Measurements from ENCODE around the gene GAN.
"Not testable (repeated sequence)": the region's sequence is repeated elsewhere in the genome, so short reads cannot be mapped to it uniquely, and the experiment has no call there.

Gene GAN

DNA sequence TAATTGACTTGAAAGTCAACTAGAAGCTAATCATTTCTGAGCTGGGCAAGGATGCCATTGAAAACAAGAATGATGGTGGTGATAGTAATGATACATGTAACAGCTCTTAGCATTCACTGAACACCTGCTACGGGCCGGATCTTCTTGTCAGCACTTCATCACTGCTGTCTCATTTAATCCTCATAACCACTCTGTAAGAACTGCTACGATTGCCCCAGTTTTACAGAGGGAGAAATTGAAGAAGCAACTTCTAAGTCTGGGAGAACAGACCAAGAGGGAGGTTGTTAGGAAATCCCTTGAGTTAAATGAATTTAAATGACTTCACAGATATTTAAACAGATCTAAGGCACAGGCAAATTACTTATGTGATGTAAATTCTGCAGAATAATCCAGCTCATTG lies 7.0 kb upstream of the GAN start:
- in situ Hi-C loops (cut with MboI; ENCODE audit: low sequenced_read_pairs): no loop called here

GRCh38 chr16:81310045-81310644 lies 4.6 kb upstream of the GAN start:
- in situ Hi-C loops (cut with MboI; ENCODE audit: low sequenced_read_pairs): no loop called here

- in situ Hi-C loops (cut with MboI; ENCODE audit: low sequenced_read_pairs): no loop called here
These were observed 3.0 kb upstream of the GAN start for GRCh38 chr16:81311762-81312161.

DNA sequence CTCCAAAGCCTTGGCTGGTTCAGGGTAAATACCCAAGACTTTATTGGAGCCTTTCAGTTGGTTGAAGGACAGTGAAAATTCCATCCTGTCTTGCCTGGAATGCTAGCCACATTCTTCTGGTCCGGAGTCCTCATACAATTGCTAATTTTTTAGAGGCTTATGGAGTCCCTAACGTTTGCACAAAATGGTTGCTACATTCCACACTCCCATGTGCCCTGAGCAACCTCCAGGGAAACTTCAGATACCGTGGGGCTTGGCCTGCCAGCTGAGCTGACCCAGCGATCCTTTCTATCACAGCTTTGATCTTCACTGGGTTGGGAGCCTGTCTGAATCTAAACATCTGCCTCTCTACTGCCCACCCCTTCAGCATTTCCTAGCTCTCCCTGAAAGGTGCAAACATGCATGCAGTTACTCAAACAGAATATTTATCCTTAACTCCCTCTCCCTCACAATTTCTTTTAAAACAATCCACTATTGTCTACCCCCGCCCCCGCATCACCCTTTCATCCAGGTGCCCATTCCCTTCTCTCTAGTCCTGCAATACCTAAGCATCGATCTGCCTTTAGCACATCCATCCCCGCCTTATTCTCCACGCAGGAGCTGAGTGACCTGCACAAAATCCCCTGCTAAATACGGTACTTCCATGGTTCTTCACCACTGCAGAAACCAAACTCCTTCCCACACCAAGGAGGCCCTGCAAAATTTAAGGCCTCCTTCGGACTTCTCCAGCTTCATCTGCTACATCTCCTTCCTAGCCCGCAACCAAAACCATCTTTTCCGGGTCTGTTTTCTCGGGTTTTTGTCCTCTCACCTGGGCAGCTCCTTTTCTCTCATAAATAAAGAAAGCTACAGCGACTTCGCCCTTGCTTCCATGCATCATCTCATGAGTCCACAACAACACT lies 810 bp upstream of the GAN start:
- in situ Hi-C loops (cut with MboI; ENCODE audit: low sequenced_read_pairs): no loop called here

- in situ Hi-C loops (cut with MboI; ENCODE audit: low sequenced_read_pairs): no loop called here
These were observed 761 bp downstream of the GAN start for GRCh38 chr16:81315271-81316175.

GRCh38 chr16:81316176-81316496 lies 1.4 kb downstream of the GAN start:
- in situ Hi-C loops (cut with MboI; ENCODE audit: low sequenced_read_pairs): no loop called here

GRCh38 chr16:81318711-81319110 lies 3.9 kb downstream of the GAN start:
- in situ Hi-C loops (cut with MboI; ENCODE audit: low sequenced_read_pairs): no loop called here

DNA sequence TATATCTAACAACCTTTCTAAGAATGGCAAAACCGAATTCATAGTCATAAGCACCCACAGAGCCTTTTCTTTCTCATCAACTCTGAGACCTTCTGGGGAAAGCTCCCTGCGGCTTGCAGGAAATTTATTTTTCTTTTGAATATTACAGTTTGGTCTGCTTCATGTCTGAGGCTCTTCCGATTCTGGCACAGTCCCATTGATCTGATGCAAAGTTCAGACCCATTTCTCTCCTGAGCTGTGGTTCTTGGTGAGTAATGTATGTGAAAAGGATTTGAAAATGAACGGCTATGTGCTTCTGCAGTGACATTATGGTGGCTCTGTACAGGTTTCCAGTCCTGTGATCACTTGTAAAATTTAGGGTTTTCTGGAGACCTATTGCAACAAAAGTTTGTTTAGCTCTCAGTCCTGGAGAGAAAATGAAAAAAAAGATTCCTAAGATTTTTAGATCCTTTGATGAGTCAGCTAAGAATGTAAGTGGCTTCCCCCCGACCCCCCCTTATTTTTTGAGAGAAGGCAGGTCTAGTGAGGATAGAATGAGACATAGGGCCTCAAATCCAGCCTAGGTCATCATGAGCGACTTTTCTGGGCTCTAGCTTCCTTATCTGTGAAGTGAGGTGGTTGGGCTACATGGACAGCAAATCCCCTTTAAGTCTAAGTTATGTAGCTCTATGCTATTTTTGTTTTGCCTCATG lies 4.6 kb downstream of the GAN start:
- in situ Hi-C loops (cut with MboI; ENCODE audit: low sequenced_read_pairs): no loop called here

- in situ Hi-C loops (cut with MboI; ENCODE audit: low sequenced_read_pairs): no loop called here
These were observed 6.3 kb downstream of the GAN start for GRCh38 chr16:81321039-81321438.

GRCh38 chr16:81321536-81321935 lies 6.8 kb downstream of the GAN start:
- in situ Hi-C loops (cut with MboI; ENCODE audit: low sequenced_read_pairs): no loop called here

- in situ Hi-C loops (cut with MboI; ENCODE audit: low sequenced_read_pairs): no loop called here
These were observed 10.0 kb downstream of the GAN start for GRCh38 chr16:81324808-81325207.

GRCh38 chr16:81327011-81327410 lies 12.2 kb downstream of the GAN start:
- in situ Hi-C loops (cut with MboI; ENCODE audit: low sequenced_read_pairs): no loop called here

DNA sequence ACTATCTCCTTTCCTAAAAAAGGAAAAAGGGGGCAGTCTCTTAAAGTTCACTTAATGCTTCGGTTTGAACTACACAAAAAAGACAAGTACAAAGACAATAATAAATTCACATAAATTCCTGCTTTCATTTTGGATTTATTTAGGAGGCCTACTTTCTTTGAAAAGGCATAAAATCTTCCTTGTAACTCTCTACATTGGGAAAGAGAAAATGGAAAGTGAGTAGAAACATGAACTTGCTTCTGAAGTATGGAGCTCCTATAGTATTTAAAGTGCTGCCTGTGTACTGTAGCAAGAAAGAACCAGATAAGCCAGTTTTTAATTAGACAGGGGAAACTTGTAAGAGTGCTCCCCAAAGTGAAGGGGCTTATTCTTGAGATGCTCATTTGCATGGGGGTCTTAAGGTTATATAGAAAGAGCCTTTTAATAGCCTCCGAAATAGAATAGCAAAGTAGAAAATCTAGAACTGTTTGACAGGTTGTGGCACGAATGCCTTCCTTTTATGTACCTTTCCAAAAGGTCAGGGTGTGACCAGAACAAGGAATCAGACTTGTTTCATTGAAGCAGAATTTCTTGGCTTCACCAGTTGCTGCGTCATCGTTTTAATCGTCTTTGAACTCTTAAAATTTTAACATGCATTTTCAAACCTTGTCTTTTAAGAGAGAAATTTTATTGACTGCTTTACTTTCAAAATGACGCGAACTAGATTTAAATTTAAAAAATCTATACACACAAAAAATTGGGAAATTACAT lies 12.9 kb downstream of the GAN start:
- in situ Hi-C loops (cut with MboI; ENCODE audit: low sequenced_read_pairs): no loop called here

GRCh38 chr16:81329947-81330346 lies 15.2 kb downstream of the GAN start:
- in situ Hi-C loops (cut with MboI; ENCODE audit: low sequenced_read_pairs): no loop called here

DNA sequence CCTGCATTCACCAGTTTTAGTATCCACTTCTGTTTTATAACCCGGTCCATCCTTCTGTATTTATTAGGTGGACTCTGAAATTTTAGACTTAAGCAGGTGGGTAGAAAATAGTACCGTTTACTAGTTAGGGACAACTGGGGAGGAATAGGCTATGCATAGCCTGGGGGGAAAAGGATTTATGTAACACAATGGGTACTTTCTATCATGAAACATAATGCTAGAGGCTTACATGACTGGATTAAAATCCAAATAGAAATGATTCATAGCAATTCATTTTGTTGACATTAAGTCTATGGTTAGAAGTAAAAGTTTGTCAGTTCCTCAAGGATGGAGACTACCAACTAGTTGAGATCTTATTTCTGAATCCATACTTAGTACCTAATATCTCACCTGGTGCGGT lies 18.6 kb downstream of the GAN start:
- in situ Hi-C loops (cut with MboI; ENCODE audit: low sequenced_read_pairs): no loop called here

DNA sequence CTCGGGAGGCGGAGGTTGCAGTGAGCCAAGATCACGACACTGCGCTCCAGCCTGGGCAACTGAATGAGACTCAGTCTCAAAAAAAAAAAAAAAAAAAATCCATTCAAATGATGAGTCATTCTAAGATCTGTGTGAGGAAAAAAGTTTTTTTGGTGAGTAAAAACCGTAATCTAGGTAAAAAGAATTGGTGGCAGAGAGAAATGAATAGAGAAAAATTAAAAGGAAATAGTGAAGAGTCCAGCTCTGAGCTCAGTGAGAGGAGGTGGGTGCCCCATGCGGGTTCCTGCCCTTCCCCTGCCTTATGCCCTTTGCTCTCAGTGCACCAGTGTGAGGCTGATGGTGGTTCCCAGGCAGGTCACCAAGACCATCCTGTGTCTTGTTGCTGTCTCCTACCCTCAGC lies 20.9 kb downstream of the GAN start:
- in situ Hi-C loops (cut with MboI; ENCODE audit: low sequenced_read_pairs): no loop called here

DNA sequence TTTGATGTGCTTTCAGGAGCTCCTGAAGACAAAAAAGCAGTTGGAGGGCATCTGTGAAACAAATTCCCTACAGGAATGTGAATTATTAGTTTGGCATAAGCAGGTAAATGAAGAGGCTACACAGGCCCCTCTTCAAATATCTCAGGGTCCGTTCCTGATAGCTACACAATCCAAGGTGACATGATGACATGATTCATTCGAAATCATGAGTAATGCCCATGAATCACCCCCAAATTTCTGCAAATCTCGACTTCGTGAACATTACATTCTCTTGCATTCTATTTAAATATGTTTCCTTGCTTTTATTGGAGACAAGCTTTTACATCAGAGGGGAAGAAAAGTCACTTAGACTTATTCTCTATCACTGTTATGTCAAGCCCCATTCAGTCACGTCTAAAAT lies 22.3 kb downstream of the GAN start:
- in situ Hi-C loops (cut with MboI; ENCODE audit: low sequenced_read_pairs): no loop called here

- in situ Hi-C loops (cut with MboI; ENCODE audit: low sequenced_read_pairs): not testable (repeated sequence)
These were observed 30.4 kb downstream of the GAN start for GRCh38 chr16:81345172-81345571.

DNA sequence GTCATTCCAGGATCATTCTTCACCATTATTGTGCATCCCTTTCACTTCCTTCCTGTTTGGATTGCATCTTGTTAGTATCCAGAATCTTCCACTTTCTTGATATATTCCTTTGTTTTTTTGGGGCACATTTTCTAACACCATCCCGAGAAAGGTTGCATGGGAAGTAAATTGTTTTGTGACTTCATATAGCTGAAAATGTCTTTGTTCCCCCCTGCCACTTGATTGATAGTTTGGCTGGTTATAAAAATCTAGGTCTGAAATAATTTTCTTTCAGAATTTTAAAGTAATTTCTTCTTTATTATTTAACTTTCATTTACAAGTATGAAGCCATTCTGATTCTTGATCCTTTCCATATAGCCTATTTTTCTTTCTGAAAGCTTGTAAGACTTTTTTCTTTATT lies 32.7 kb downstream of the GAN start:
- in situ Hi-C loops (cut with MboI; ENCODE audit: low sequenced_read_pairs): no loop called here

- in situ Hi-C loops (cut with MboI; ENCODE audit: low sequenced_read_pairs): no loop called here
These were observed 35.0 kb downstream of the GAN start for GRCh38 chr16:81349608-81350305.

Data from HL-60/S4 treated with retinoic acid at 250 ng/mL for 4 days and 3 days (cell line).